K562 (cell line): ENCODE data around the gene MAGI2. TPM values are rescaled to one million over a fixed set of nuclear protein-coding genes. Genes with fewer than 3 reads are reported as not detected.

Experiments used
- ATF1 ChIP-seq, 2 experiments: fragments of 450-650 bp in 1 of 2; IDR thresholded peaks; 2 replicates each; pipeline ENCODE4 v1.6.1; 2016; ENCODE audit warnings: missing compliant biosample characterization in 1 of 2, missing genetic modification characterization in 1 of 2
- C11orf30 ChIP-seq: fragments of 450-650 bp; IDR thresholded peaks from 2 replicates; pipeline ENCODE4 v1.6.1; 2016; ENCODE audit warnings: low read depth, mild to moderate bottlenecking
- CBFA2T3 ChIP-seq: fragments of 450-650 bp; IDR thresholded peaks from 2 replicates; pipeline ENCODE4 v1.6.1; 2017
- DACH1 ChIP-seq: fragments of 450-650 bp; IDR thresholded peaks from 2 replicates; pipeline ENCODE4 v1.6.1; 2018; ENCODE audit not compliant: partially characterized antibody
- DPF2 ChIP-seq: fragments of 450-650 bp; IDR thresholded peaks from 2 replicates; pipeline ENCODE4 v1.6.1; 2016
- ESRRA ChIP-seq: fragments of 450-650 bp; IDR thresholded peaks from 2 replicates; pipeline ENCODE4 v1.6.1; 2014; ENCODE audit warnings: low read depth, mild to moderate bottlenecking, moderate library complexity, borderline replicate concordance
- ETV1 ChIP-seq: fragments of 450-650 bp; conservative IDR thresholded peaks from 2 replicates; pipeline ENCODE4 v1.6.1; 2016; ENCODE audit warnings: missing genetic modification characterization, control low read depth, low read depth, missing compliant biosample characterization
- GABPB2 ChIP-seq: fragments of 250-450 bp; sonication (Bioruptor Pico); conservative IDR thresholded peaks from 2 replicates; pipeline ENCODE4 v1.5.1; 2021; ENCODE audit warnings: mild to moderate bottlenecking
- JUND ChIP-seq, 2 experiments: IDR thresholded peaks; 2 replicates in 1 of 2; 3 replicates in 1 of 2; pipeline ENCODE4 v1.6.1; 2011; ENCODE audit warnings: borderline replicate concordance in 2 of 2, low read depth in 2 of 2, low read length in 2 of 2, improper control_type of control experiment in 1 of 2, missing biosample characterization in 1 of 2, missing genetic modification characterization in 1 of 2, missing genetic modification reagents in 1 of 2
- NFE2 ChIP-seq: IDR thresholded peaks from 2 replicates; pipeline ENCODE4 v1.6.1; 2014; ENCODE audit warnings: antibody characterized with exemption, low read depth
- SMARCE1 ChIP-seq: fragments of 450-650 bp; IDR thresholded peaks from 2 replicates; pipeline ENCODE4 v1.7.1; 2016; ENCODE audit warnings: mild to moderate bottlenecking
- TRIM24 ChIP-seq, 2 experiments: fragments of 450-650 bp; IDR thresholded peaks; 2 replicates each; pipeline ENCODE4 v1.6.1; 2016
- ZNF316 ChIP-seq: fragments of 450-650 bp; IDR thresholded peaks from 2 replicates; pipeline ENCODE4 v1.6.1; 2016
- ZNF75A ChIP-seq: fragments of 450-650 bp; formaldehyde crosslinking; IDR thresholded peaks from 2 replicates; pipeline ENCODE4 v1.4.0; 2020; ENCODE audit warnings: mild to moderate bottlenecking
- polyA plus RNA-seq, 8 experiments: library from polyadenylated mRNA; depleted of rRNA in 4 of 8; stranded (reverse) in 5 of 8; unstranded in 3 of 8; fragments of >200 nt; fragmentation: Nextera tagmentation in 2 of 8; fragmentation: Illumina TruSeq in 1 of 8; extraction: Ambion mirVana in 2 of 8; extraction: Trizol in 1 of 8; gene quantifications; 2 replicates each; pipeline versions ENCODE4 v1.2.1 to v1.2.3, GENCODE V29; 2011 to 2014; ENCODE audit warnings: inconsistent platforms in 1 of 8, missing spikeins in 1 of 8
- total RNA-seq, 7 experiments: library from RNA; depleted of rRNA in 6 of 7; stranded (reverse); fragments of >200 nt in 6 of 7; fragmentation: Illumina TruSeq in 2 of 7; extraction: Trizol in 2 of 7; gene quantifications; 2 replicates each; pipeline versions ENCODE4 v1.2.1 to v1.2.3, GENCODE V29; 2011 to 2021; ENCODE audit warnings: low replicate concordance in 1 of 7
- TF ChIP-seq, protein P1 (sequence below): fragments of 450-650 bp; IDR thresholded peaks from 2 replicates; pipeline ENCODE4 v1.6.1; 2018; ENCODE audit not compliant: partially characterized antibody
- TF ChIP-seq, protein P2 (sequence below): fragments of 250-450 bp; sonication (Bioruptor Pico); IDR thresholded peaks from 2 replicates; pipeline ENCODE4 v1.4.0; 2020; ENCODE audit warnings: borderline replicate concordance
- TF ChIP-seq, protein P3 (sequence below), 2 experiments: IDR thresholded peaks in 1 of 2; conservative IDR thresholded peaks in 1 of 2; 2 replicates each; pipeline ENCODE4 v1.6.1; 2016; ENCODE audit warnings: low read depth in 2 of 2, mild to moderate bottlenecking in 1 of 2, missing compliant biosample characterization in 1 of 2, missing genetic modification characterization in 1 of 2, moderate library complexity in 1 of 2
- TF ChIP-seq, protein P4 (sequence below): IDR thresholded peaks from 2 replicates; pipeline ENCODE4 v1.6.1; 2016; ENCODE audit warnings: missing genetic modification characterization, missing compliant biosample characterization

Gene MAGI2
- total and polyA plus RNA-seq, 9 of the 15 experiments (the other 6 are each of a cell fraction or from before 2014, with no cell fraction given) = 0.27 to 1.4 (median 0.70) TPM

DNA sequence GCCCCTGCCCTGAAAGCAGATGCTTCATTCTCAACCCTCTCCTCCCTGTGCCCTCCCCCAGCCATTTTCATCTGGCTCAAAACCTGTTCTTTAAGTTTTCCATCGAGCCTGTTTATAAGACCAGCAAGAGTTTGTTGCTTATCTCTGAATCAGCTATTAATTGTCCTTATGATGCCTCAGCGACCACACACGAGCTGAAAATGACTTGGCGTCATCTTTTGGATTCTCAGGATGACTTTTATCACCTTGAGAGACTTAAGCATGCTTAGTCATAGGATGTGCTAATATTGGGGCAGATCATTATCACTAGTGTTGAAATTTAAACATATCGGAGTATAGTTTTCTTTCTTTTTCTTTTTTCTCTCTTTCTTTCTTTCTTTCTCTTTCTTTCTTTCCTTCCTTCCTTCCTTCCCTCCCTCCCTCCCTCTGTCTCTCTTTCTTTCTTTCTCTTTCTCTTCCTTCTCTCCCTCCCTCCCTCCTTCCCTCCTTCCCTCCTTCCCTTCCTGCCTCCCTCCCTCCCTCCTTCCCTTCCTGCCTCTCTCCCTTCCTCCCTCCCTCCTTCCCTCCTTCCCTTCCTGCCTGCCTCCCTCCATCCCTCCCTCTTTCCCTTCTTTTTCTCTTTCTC lies 1470.4 kb downstream of the MAGI2 start (continued):
- TF ChIP-seq, protein P1, sequence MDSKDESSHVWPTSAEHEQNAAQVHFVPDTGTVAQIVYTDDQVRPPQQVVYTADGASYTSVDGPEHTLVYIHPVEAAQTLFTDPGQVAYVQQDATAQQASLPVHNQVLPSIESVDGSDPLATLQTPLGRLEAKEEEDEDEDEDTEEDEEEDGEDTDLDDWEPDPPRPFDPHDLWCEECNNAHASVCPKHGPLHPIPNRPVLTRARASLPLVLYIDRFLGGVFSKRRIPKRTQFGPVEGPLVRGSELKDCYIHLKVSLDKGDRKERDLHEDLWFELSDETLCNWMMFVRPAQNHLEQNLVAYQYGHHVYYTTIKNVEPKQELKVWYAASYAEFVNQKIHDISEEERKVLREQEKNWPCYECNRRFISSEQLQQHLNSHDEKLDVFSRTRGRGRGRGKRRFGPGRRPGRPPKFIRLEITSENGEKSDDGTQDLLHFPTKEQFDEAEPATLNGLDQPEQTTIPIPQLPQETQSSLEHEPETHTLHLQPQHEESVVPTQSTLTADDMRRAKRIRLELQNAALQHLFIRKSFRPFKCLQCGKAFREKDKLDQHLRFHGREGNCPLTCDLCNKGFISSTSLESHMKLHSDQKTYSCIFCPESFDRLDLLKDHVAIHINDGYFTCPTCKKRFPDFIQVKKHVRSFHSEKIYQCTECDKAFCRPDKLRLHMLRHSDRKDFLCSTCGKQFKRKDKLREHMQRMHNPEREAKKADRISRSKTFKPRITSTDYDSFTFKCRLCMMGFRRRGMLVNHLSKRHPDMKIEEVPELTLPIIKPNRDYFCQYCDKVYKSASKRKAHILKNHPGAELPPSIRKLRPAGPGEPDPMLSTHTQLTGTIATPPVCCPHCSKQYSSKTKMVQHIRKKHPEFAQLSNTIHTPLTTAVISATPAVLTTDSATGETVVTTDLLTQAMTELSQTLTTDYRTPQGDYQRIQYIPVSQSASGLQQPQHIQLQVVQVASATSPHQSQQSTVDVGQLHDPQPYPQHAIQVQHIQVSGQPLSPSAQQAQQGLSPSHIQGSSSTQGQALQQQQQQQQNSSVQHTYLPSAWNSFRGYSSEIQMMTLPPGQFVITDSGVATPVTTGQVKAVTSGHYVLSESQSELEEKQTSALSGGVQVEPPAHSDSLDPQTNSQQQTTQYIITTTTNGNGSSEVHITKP = peak; percentile 27
- TF ChIP-seq JUND (IDR thresholded peaks at IDR 0.05; ENCODE audit: borderline replicate concordance, low read depth, low read length) (peak; percentile 64; the same call in 1 of the 2 replicates), JUND (tag; IDR thresholded peaks at IDR 0.05; ENCODE audit: borderline replicate concordance, low read depth, low read length) (peak; percentile 45; the same call in 1 of the 3 replicates), DACH1 (peak; percentile 87), ATF1 (CRISPR knock-in tag; IDR thresholded peaks at IDR 0.05) (no peak), ATF1 (tag; IDR thresholded peaks at IDR 0.05) (0 out of 2 replicates have a peak, but pooled peaks have one; percentile 13), ETV1 (tag) (peak; percentile 27; the same call in 1 of the 2 replicates), SMARCE1 (peak; percentile 60; the same call in 1 of the 2 replicates), TRIM24 (IDR thresholded peaks at IDR 0.05) (peak; percentile 29 to 64; a peak in 1 of 4 replicates), CBFA2T3 (0 out of 2 replicates have a peak, but pooled peaks have one; percentile 2), DPF2 (peak; percentile 64), C11orf30 (peak; percentile 58; the same call in 1 of the 2 replicates), GABPB2 (CRISPR knock-in tag) (no peak), NFE2 (peak; percentile 52; the same call in 1 of the 2 replicates), ZNF316 (0 out of 2 replicates have a peak, but pooled peaks have one; percentile 47), ZNF75A (no peak), ESRRA (peak; percentile 75; the same call in 1 of the 2 replicates)
- TF ChIP-seq, protein P2, sequence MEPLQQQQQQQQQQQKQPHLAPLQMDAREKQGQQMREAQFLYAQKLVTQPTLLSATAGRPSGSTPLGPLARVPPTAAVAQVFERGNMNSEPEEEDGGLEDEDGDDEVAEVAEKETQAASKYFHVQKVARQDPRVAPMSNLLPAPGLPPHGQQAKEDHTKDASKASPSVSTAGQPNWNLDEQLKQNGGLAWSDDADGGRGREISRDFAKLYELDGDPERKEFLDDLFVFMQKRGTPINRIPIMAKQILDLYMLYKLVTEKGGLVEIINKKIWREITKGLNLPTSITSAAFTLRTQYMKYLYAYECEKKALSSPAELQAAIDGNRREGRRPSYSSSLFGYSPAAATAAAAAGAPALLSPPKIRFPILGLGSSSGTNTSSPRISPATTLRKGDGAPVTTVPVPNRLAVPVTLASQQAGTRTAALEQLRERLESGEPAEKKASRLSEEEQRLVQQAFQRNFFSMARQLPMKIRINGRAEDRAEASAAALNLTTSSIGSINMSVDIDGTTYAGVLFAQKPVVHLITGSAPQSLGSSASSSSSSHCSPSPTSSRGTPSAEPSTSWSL (CRISPR knock-in tag) = no peak
- TF ChIP-seq, protein P3, sequence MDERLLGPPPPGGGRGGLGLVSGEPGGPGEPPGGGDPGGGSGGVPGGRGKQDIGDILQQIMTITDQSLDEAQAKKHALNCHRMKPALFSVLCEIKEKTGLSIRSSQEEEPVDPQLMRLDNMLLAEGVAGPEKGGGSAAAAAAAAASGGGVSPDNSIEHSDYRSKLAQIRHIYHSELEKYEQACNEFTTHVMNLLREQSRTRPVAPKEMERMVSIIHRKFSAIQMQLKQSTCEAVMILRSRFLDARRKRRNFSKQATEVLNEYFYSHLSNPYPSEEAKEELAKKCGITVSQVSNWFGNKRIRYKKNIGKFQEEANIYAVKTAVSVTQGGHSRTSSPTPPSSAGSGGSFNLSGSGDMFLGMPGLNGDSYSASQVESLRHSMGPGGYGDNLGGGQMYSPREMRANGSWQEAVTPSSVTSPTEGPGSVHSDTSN (CRISPR knock-in tag; IDR thresholded peaks at IDR 0.05; ENCODE audit: low read depth) = no peak
- TF ChIP-seq, protein P3 (tag; conservative IDR thresholded peaks at IDR 0.05; ENCODE audit: low read depth) = no peak
- TF ChIP-seq, protein P4, sequence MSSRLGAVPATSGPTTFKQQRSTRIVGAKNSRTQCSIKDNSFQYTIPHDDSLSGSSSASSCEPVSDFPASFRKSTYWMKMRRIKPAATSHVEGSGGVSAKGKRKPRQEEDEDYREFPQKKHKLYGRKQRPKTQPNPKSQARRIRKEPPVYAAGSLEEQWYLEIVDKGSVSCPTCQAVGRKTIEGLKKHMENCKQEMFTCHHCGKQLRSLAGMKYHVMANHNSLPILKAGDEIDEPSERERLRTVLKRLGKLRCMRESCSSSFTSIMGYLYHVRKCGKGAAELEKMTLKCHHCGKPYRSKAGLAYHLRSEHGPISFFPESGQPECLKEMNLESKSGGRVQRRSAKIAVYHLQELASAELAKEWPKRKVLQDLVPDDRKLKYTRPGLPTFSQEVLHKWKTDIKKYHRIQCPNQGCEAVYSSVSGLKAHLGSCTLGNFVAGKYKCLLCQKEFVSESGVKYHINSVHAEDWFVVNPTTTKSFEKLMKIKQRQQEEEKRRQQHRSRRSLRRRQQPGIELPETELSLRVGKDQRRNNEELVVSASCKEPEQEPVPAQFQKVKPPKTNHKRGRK (tag) = peak; percentile 97
